Testis (tissue), 2 donors: ENCODE data around the gene ETFDH.

ENCODE experiments used
- CTCF ChIP-seq, 3 experiments: fragments of 450-650 bp in 2 of 3; fragments of 200-600 bp in 1 of 3; sonication (generic) in 1 of 3; IDR thresholded peaks; one replicate each; pipeline ENCODE4 v1.5.1; 2016 to 2019; ENCODE audit warnings: antibody characterized with exemption in 3 of 3, mild to moderate bottlenecking in 2 of 3, moderate library complexity in 1 of 3
- POLR2A ChIP-seq: fragments of 450-650 bp; IDR thresholded peaks from one replicate; pipeline ENCODE4 v1.6.1; 2017; ENCODE audit warnings: antibody characterized with exemption, mild to moderate bottlenecking, moderate library complexity

GRCh38 chr4:158671665-158671914, 506 bp upstream of the ETFDH start, which contains the start of gene C4orf46:
- TF ChIP-seq POLR2A (no peak), CTCF (IDR thresholded peaks at IDR 0.05) (no peak)
